GM21360 (cell line): ENCODE results near the gene PGAM4.
"Not testable (repeated sequence)": the region's sequence is repeated elsewhere in the genome, so short reads cannot be mapped to it uniquely, and the experiment has no call there.

Experiments
- ATAC-seq: cut with Tn5 transposase; IDR thresholded peaks from one replicate; pipeline ENCODE4 v1.9.1; 2021; ENCODE audit warnings: mild to moderate bottlenecking, moderate library complexity; ENCODE audit not compliant: unreplicated experiment

Gene PGAM4

DNA sequence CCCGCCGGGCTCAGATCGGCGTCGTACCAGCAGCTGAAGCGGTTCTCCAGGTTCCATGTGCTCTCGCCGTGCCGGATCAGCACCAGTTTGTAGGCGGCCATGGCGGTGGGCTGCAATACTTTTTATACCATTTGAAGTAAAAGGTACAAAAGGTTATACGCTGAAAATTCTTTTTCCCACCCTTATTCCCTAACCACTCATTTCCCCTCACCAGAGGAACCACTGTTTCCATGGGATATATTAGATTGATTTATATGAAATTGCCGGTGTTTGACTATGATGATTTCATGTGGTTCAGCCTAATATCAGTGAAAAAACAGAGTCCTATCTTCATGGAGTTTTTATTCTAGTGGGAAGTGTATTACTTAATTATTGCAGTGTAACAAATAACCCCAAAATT is at the start of gene PGAM4:
TSS of gene PGAM4 (minus strand) at position 101 of the 400 bp plus-strand sequence. CDS start at position 101, 0 bp downstream.
- no peak for ATAC-seq

DNA sequence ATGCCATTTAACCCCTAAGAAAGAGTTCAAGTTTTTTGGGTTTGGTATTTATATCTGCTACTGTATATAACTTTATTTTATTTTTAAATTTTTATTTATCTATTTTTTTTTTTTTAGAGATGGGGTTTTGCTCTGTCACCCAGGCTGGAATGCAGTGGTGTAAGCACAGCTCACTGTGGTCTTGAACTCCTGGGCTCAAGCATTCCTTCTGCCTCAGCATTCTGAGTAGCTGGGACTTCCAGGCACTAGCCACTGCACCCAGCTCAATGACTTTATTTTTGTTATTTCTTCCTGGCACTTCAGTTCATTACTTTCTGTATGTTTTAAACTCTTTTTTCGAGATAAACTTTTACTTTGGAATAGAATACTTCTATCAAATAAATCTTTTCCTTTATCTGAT is 42.4 kb upstream of the PGAM4 start:
- no peak for ATAC-seq

DNA sequence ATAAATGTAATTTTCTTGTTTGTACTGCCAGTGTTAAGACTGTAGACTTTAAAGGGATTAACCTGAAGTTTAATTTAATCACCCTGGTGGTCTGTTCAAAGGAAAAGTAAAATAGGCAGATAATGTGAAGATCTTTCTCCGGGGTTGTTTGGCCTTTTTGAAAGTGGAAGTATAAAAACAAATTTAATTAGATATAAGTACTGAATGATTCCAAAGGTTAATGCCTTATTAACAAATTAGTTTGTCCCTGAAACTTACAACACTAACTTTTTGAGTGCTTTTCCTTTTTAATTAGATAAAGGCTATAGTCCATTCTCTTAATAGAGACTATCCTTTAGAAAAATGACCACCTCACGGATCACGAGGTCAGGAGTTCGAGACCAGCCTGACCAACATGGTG is 10.4 kb upstream of the PGAM4 start:
- ATAC-seq = no peak

DNA sequence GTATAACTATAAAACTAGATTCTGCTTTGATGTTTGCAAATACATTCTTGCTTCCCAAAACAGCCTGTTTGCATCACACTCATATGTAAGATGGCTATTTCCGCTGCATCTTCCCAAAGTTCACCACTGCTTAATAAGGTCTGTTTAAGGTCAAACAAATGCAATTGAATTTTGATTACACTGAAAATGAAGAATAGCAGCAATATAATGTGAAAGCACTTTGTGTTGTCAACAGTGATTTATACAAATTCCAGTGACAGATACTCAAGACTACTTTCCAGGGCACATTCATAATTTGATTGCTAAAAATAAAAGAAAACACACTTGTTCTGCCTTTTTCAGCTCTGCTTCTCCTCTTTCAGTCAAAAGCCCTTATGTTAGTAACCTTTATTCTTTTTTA is 8.1 kb upstream of the PGAM4 start:
- no peak for ATAC-seq

DNA sequence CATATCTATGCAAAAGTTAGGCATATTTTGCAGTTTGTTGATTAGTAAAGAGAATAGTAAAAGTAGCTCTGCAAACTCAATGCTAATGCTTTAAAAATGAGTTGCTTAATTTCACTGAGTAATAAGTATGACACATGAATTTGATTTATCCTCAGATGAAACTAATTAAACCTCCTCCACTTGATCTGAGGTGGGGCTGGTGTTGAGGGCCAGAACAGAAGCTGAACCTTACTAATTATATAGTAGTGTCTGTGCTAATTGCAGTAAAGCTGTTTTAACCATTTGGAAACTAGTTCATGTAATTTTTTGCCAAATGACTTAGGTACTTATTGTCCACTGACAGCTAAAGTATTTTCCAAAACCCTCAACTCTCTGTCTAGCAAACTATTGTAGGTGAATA is 7.7 kb upstream of the PGAM4 start:
- no peak for ATAC-seq

DNA sequence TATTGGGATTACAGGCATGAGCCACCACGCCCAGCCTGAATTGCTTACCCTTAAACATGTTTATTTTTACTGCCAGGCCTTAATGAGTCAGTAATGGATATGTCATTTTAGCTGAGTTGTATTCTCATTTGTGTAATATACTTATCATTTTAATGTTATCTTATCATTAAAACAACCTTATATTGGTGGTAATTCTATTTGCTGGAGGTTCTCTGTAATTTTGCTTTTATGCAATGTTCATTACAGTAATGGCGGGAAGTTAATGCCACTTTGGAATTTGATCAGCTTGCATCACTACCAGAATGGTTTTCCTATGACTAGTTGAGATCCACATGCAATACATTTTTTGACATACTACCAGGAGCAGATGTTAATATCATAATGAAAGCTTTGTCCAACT is 6.3 kb upstream of the PGAM4 start:
- ATAC-seq = no peak

DNA sequence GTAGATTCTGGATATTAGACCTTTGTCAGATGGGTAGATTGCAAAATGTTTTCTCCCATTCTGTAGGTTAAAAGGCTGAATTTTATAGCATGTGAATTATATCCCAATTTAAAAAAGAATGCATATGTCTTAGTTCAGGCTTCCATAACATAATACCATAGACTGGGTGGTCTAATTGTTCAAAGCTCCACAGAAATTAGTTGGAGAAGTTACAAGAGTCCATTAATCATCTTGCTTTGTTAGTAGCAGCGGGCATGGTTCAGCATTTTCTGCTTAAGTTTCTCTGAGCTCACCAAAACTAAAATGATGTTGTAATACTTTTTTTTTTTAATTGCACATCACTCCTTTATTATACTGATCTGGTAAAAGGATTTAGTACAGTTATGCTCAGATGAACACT is 1.8 kb downstream of the PGAM4 start:
- no peak for ATAC-seq

DNA sequence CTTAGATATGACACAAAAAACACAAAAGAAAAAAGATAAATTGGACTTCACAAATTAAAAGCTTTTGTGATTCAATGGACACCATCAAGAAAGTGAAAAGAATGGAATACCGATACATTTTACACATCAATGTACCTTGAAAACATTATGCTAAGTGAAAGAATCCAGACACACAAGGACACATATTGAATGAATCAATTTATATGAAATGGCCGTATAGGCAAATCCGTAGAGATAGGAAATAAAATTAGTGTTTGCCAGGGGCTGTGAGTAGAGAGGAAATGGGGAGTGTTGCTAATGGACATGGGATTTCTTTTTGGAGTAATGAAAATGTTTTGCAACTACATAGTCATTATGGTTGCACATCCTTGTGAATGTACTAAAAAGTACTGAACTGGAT is 3.1 kb downstream of the PGAM4 start:
- ATAC-seq = no peak

DNA sequence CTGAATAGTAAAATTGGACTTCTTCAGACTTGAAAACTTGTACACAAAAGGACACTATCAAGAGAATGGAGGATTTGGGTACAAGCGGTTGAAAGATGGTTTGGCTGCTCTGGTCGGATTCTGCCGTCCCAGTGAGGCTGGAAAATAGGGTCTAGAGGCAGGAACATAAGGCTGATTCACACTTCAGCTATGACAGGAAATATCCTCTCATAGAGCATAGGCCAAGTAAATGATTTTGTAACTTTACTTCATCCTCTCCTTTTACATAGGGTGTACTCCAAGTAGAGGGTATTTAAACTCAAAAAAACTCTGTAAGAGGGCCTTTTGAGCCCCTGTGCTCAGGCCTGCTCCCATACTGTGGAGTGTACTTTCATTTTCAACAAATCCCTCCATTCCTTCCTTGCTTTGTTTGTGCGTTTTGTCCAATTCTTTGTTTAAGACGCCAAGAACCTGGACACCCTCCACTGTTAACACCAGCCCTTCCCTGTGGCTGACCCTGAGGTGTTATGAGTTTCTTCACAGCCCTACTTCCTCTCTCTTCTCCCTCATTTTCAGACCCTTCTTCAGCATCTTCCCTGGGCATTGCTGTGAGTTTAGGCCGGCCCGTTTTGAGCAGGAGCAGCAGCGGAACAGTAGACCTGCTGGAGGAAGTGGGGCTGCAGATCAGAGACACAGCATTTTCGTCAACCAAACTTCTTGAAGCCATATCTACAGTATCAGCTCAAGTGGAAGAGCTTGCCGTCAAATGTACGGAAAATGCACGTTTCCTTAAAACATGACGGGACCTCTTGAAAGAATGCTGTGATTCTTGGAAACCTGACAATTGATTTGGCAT is 7.2 kb downstream of the PGAM4 start:
- ATAC-seq = no peak

DNA sequence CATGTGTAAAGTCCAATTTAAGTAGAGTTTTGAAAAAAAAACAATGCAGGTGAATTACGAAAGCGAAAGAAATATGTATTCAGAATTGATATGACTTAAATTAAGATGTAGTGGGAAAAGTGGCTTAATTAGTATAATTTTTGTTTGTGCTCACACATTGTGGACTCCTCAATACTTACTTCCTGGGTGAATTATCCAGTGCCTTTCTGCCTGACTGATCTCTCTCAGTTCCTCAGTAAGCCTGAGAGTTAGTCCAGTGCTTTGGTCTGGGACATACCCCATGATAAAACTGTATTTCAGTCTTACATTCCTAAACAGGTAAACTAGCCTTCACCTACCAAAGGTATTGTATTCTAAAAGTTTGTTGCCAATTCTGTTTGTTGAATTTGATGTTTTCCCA is 8.4 kb downstream of the PGAM4 start:
- ATAC-seq = no peak

DNA sequence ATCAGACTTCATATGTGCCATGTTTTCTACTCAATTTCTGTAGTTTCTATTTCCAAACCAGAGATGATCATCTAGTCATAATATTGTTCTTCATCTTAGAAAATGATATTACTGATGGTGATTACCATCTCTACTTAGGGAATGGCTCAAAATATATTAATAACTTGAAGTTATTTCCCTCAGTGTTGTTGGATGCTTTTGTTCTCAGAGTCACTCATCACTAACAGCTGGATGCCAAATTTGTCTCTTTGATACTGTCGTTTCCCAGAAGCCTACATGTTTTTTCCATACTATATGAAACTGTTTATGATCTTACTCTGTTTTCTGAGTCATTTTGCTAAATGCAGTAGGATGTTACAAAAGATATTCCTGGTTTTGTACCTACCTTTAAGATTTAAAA is 8.9 kb downstream of the PGAM4 start:
- ATAC-seq = no peak

DNA sequence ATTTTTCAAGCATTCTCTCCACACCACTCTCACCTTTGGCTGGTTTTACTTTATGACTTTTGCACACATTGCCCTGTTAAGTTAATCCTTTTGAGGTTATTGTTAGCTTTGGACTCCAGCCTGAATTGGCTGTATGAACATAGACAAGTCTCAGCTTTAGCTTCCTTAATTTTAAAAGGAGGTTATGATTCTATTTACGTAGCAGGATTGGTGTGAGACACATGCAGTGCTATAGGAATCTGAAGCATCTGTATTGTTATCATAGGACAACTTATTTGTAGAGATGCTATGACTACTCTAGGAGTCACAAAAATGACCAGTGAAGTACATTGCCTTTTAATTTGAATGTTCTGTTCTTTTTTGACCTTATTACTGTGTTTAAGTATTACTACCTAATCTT is 15.7 kb downstream of the PGAM4 start:
- ATAC-seq = no peak

DNA sequence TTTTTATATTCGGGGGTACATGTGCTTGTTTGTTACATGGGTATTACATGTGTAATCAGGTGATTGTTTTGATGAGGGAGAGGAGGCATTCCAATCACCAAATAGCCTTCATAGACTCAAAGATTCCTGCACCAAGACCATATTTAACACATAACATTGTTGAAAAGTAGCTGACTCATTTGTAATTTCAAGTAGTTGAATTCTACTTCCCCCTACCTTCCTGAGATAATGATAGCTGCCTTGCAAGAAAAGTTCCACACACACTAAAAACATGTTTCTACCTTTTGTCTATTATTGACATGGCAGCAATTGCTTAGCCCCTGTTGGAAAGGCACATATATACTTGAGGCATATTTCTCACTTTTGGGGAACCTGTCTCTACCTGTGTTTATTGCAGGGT is 16.1 kb downstream of the PGAM4 start:
- no peak for ATAC-seq

DNA sequence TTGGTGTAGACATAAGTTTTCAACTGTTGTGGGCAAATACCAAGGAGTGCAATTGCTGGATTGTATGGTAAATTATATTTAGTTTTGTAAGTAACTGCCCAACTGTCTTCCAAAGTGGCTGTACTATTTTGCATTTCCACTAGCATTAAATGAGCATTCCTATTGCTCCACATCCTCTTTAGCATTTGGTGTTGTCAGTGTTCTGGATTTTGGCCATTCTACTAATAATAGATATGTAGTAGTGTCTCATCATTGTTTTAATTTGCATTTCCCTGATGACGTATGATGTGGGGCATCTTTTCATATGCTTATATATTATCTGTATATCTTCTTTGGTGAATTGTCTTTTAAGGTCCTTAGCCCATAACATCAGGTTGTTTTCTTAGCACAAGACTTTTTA is 17.3 kb downstream of the PGAM4 start:
- no peak for ATAC-seq

DNA sequence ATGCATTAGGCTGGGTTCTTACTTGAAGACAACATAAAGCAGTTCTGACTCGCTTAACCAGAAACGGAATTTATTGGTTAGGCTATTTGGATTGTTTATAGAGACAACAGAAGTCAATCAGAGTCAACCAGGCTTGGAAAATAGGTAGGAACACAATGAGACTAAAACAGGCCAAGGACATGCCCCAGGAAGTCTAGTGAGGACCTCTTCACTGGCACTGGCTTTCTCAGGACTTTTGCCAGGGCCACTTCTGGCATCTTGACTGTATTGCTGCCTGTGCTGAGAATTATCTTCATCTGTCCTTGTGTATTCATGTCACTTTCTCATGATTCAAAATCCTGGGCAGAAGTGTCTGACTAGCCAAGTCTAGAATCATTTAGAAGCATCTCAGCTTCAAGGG is 19.6 kb downstream of the PGAM4 start:
- no peak for ATAC-seq

DNA sequence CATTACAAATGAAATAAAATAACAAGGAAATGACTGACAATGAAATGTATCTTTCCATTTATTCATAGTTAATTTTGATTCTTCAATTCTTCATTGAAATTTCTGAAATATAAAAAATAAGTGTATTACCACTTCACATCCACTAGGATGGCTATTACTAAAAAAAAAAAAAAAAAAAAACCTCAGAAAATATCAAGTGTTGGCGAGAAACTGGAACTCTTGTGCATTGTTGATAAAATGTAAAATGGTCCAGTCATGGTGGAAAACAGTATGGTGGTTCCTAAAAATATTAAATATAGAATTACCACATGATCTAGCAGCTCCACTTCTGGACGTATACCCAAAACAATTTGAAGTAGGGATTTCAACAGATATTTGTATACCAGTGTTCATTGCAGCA is 22.9 kb downstream of the PGAM4 start:
- no peak for ATAC-seq

DNA sequence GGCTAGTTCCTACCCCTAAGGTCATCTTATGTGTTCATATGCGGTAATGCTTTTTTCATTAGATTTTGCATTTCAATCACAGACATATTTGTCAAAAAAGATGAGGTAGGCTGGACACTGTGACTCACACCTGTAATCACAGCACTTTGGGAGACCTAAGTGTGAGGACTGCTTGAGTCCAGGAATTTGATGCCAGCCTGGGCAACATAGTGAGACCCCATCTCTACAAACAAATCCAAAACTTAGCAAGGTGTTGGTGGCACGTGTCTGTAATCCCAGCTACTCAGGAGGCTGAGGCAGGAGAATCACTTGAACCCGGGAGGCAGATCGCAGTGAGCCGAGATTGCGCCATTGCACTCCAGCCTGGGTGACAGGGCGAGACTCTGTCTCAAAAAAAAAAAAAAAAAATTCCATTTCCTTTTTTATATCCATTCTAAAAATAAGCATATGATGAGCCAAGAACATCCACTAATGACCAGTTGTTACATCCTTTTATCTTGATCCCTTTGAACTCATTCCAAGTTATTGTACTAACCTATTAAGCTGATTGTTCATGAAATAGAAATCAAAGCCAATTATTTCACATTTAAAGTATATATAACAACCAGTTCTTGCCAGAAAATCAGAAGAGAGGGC is 23.4 kb downstream of the PGAM4 start:
- ATAC-seq = no peak

DNA sequence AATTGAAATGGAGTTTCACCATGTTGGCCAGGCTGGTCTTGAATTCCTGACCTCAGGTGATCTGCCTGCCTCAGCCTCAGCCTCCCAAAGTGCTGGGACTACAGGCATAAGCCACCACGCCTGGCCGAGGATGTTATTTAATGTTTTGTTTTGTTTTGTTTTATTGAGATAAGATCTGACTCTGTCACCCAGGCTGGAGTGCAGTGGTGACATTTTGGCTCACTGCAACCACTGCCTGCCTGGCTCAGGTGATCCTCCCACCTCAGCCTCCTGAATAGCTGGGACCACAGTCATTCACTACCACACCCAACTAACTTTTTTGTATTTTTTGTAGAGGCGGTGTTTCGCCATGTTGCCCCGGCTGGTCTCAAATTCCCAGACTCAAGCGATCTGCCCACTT is 24.4 kb downstream of the PGAM4 start:
- ATAC-seq = not testable (repeated sequence)

DNA sequence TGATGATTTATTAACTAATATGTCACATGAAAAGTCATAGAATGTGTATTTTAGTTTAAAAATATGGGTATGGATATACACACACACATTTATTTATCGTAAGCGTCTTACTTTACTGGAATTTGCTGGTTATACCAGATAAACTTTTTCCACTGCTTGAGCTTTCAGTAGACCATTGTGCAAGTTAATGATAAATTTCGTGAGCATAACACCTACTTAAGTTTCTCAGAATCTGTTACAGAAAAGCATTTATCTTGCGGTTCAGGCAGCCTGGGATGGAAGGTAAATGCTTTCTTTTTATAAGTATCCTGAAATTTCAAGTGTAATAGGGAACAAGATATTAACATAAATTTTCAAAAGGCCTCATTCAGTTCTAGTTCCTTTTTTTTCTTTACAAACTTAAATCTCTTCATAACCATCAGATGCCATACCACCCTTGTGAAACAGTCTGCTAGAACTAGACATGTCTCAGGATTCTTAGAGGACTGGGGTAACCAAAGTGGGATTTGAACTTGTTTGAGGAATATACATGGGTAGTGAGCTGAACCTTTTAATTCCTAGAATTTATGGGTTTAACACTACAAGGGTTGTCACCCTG is 31.3 kb downstream of the PGAM4 start:
- ATAC-seq = no peak

DNA sequence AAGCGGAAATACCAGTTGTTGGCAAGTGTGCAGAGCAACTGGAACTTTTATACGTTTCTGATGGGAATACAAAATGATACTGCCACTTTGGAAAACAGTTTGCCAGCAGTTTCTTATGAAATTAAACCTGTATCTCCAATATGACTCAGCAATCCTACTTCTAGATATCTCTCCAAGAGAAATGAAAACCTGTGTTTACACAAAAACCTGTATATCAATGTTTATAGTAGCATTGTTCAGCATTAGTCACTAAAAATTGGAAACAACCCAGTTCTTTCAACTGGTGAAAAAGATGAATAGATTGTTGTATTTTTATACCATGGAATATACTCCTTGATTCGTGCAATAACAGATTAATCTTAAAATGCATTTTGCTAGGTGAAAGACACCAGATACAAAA is 32.1 kb downstream of the PGAM4 start:
- no peak for ATAC-seq

DNA sequence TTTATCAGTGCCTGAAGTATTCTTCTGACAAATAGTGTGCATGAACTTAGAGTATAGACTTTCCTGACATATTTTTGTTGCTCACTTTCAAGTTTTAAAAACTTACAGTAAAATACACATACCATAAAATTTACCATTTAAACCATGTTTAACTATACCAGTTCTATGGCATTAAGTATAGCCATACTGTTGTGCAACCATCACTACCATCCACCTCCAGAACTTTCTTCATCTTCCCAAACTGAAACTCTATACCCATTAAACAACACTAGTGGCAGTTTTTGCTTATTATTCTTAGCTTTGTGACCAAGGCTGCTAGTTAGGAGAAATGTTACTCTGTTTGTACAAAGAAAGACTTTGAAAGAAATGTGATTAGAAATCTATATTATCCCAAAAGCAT is 33.1 kb downstream of the PGAM4 start:
- ATAC-seq = no peak

DNA sequence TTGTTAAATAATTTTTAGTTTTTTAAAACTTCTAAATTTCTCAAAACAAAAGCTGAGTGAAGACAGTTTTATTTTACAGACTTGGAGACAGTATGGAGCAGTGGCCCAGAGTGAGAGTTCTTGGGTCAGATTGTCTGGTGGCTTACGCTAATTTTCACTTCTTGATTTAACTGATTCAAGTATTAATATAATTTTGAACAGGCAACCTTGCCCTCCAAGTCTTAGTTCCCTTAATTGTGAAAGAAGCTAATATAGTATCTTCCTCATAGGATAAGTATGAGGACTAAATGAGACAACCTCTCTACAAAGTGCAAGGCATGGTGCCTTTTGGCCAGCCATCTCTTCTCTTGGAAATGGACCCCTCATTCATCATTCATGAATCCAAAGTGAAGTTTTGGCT is 33.6 kb downstream of the PGAM4 start:
- no peak for ATAC-seq
